GM23248 (cell line): ENCODE data around the gene HAGHL. TPM values are rescaled to one million over a fixed set of nuclear protein-coding genes. Genes with fewer than 3 reads are reported as not detected.

Source experiments
- DNase-seq: peaks from one replicate; pipeline ENCODE4 v3.0.0-alpha.2; 2015
- H2AFZ ChIP-seq: fragments of 200-600 bp; sonication (generic); 2 replicates; pipeline ENCODE4 v1.6.1; 2016; ENCODE audit warnings: antibody characterized with exemption
- H3F3A ChIP-seq: fragments of 200-600 bp; sonication (generic); 2 replicates; pipeline ENCODE4 v1.6.1; 2016; ENCODE audit warnings: mild to moderate bottlenecking, antibody characterized with exemption, mixed run types; ENCODE audit not compliant: insufficient read depth
- H3K27ac ChIP-seq: fragments of 200-600 bp; sonication (generic); 2 replicates; pipeline ENCODE4 v1.5.1; 2016; ENCODE audit warnings: mild to moderate bottlenecking
- H3K27me3 ChIP-seq: fragments of 200-600 bp; sonication (generic); replicated peaks from 2 replicates; pipeline ENCODE4 v1.6.1; 2016; ENCODE audit warnings: mild to moderate bottlenecking; ENCODE audit not compliant: insufficient read depth
- H3K36me3 ChIP-seq: fragments of 200-600 bp; sonication (generic); 2 replicates; pipeline ENCODE4 v1.6.1; 2016; ENCODE audit warnings: low read depth, mild to moderate bottlenecking
- H3K4me1 ChIP-seq: fragments of 200-600 bp; sonication (generic); 2 replicates; pipeline ENCODE4 v1.6.1; 2016; ENCODE audit warnings: mild to moderate bottlenecking; ENCODE audit not compliant: insufficient read depth
- H3K4me2 ChIP-seq: fragments of 200-600 bp; sonication (generic); one replicate; pipeline ENCODE4 v1.6.1; 2016; ENCODE audit warnings: mild to moderate bottlenecking; ENCODE audit not compliant: unreplicated experiment
- H3K4me3 ChIP-seq: fragments of 200-600 bp; sonication (generic); 2 replicates; pipeline ENCODE4 v1.5.1; 2016; ENCODE audit warnings: mild to moderate bottlenecking
- H3K79me2 ChIP-seq: fragments of 200-600 bp; sonication (generic); 2 replicates; pipeline ENCODE4 v1.6.1; 2016; ENCODE audit warnings: mild to moderate bottlenecking; ENCODE audit not compliant: insufficient read depth
- H3K9ac ChIP-seq: fragments of 200-600 bp; sonication (generic); 2 replicates; pipeline ENCODE4 v1.6.1; 2016; ENCODE audit warnings: mild to moderate bottlenecking
- H3K9me2 ChIP-seq: fragments of 200-600 bp; sonication (generic); 2 replicates; pipeline ENCODE4 v1.6.1; 2016; ENCODE audit warnings: mixed run types, mild to moderate bottlenecking, moderate library complexity; ENCODE audit not compliant: insufficient read depth
- H3K9me3 ChIP-seq: fragments of 200-600 bp; sonication (generic); one replicate; pipeline ENCODE4 v1.6.1; 2017; ENCODE audit warnings: low read depth
- H4K20me1 ChIP-seq: fragments of 200-600 bp; sonication (generic); 2 replicates; pipeline ENCODE4 v1.6.0; 2016; ENCODE audit not compliant: insufficient read depth
- EZH2 ChIP-seq: fragments of 200-600 bp; sonication (generic); IDR thresholded peaks from 2 replicates; pipeline ENCODE4 v1.6.1; 2018; ENCODE audit warnings: antibody characterized with exemption, mild to moderate bottlenecking; ENCODE audit not compliant: insufficient read depth, poor library complexity, severe bottlenecking
- EZH2phosphoT487 ChIP-seq: fragments of 200-600 bp; sonication (generic); IDR thresholded peaks from 2 replicates; pipeline ENCODE4 v1.6.1; 2018; ENCODE audit warnings: antibody characterized with exemption, moderate library complexity, mild to moderate bottlenecking, low read depth; ENCODE audit not compliant: insufficient read depth
- WGBS, 2 experiments: methylation state at CpG; one replicate each; pipeline ENCODE4 v1.1.6; 2015 to 2017; ENCODE audit warnings: low lambda C conversion rate in 2 of 2, low coverage in 1 of 2; ENCODE audit errors: missing lambda C conversion rate in 2 of 2; 5-methylcytosine and 5-hydroxymethylcytosine counted together
- in situ Hi-C: fragments of 300-500 bp; cut with MboI; formaldehyde crosslinking; loops from 2 replicates; pipeline ENCODE4 v1.15.0; 2020
- polyA plus RNA-seq: library from polyadenylated mRNA; unstranded; fragments of >200 nt; fragmentation: Nextera tagmentation; extraction: Ambion mirVana; gene quantifications from 2 replicates; pipeline ENCODE4 v1.2.1, GENCODE V29; 2016
- total RNA-seq: library from RNA; depleted of rRNA; stranded (reverse); fragments of >200 nt; shearing (Covaris generic); gene quantifications from 2 replicates; pipeline ENCODE4 v1.2.3, GENCODE V29; 2014

The HAGHL gene
- total and polyA plus RNA-seq, 2 experiments from 2014 or later, result 7.8 to 64.8 TPM

GRCh38 chr16:769184-769784, 42.4 kb downstream of the HAGHL start:
- no peaks in the 10 kb centered on the region for H3K79me2 ChIP-seq
- no peak for DNase-seq
- no peaks in the 10 kb centered on the region for H3K27me3 ChIP-seq
- TF ChIP-seq EZH2 (no peak), EZH2phosphoT487 (no peak)
- no peak overlapping the region for H3K4me2 ChIP-seq
- no peak overlapping the region for H3K9ac ChIP-seq
- H2AFZ ChIP-seq, result no peak overlapping the region
- H3K9me3 ChIP-seq, result no peaks in the 10 kb centered on the region
- in situ Hi-C loops, result no loop called here
- no peaks in the 10 kb centered on the region for H3K4me1 ChIP-seq
- no peaks in the 10 kb centered on the region for H3K36me3 ChIP-seq
- no peak overlapping the region for H3K27ac ChIP-seq
- 70 to 82% methylated on average over 18 to 20 of the region's 20 CpGs for WGBS, 2 experiments
- H4K20me1 ChIP-seq, result no peaks in the 10 kb centered on the region
- no peak overlapping the region for H3K4me3 ChIP-seq
- no peaks in the 10 kb centered on the region for H3F3A ChIP-seq
- no peaks in the 10 kb centered on the region for H3K9me2 ChIP-seq

DNA sequence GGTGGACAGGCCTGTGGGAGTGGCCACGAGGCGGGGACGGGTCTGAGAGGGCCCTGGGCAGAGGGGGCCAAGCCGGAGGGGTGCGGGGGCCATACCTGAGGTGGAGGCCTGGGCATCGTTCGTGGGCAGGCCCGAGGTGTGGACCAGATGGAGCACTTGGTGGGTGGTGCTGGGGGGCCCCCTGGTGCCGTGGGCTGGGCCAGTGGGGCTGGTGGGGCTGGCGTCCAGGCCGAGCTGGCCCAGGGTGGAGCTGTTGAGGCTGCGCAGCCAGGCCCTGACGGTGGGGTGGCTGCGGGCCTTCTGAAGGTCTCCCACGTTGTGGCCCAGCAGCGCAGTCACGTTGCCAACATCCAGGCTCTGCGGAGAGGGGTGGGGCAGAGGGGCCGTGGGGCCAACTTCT, 43.0 kb downstream of the HAGHL start:
- H3K9ac ChIP-seq, result no peak overlapping the region
- no peak overlapping the region for H3K4me3 ChIP-seq
- in situ Hi-C loops, result no loop called here
- 71 to 73% methylated on average over 10 to 19 of the region's 19 CpGs for WGBS, 2 experiments
- H3K9me2 ChIP-seq, result no peaks in the 10 kb centered on the region
- no peaks in the 10 kb centered on the region for H3K9me3 ChIP-seq
- no peaks in the 10 kb centered on the region for H3K79me2 ChIP-seq
- H4K20me1 ChIP-seq, result no peaks in the 10 kb centered on the region
- TF ChIP-seq EZH2phosphoT487 (no peak), EZH2 (no peak)
- no peak overlapping the region for H2AFZ ChIP-seq
- H3K36me3 ChIP-seq, result no peaks in the 10 kb centered on the region
- DNase-seq, result no peak
- no peak overlapping the region for H3K4me2 ChIP-seq
- no peaks in the 10 kb centered on the region for H3K27me3 ChIP-seq
- H3K27ac ChIP-seq, result no peak overlapping the region
- no peaks in the 10 kb centered on the region for H3F3A ChIP-seq
- no peaks in the 10 kb centered on the region for H3K4me1 ChIP-seq

DNA sequence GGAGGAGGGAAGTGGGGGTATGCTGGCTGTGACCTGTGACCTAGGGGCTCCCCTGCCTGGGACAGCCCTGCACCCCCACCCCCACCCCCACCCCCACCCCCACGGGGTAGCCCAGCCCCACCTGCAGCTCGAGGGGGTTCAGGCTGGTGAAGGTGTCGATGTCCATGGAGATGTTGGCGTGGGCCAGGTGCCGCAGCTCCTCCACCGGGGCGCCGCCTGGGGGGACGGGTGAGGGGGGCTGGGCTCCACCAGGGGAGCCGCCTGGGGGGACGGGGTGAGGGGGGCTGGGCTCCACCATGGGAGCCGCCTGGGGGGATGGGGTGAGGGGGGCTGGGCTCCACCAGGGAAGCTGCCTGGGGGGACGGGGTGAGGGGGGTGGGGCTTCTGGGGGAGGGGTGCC, 43.5 kb downstream of the HAGHL start:
- 63% methylated on average over 13 of the region's 13 CpGs; no CpG with 5 or more reads in 1 of the 2 experiments for WGBS, 2 experiments
- in situ Hi-C loops, result no loop called here

DNA sequence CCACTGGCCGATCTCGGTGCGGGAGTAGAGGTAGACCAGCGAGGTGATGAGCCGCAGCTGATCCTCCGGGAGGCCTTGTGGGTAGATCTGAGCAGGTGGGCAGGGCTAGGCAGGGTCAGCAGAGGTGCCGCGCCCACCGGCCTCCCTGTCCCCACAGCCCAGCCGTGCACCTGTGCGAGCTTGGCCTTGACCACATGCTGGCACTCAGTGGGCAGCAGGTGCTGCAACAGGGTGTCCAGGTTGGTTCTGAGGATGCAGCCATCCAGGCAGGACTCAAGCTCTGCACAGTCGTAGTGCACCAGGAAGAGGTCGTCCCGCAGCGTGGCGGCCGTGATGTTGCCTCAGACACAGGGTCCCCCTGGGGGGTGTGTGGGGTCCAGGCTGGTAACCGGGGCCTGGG, 46.1 kb downstream of the HAGHL start:
- 85 to 92% methylated on average over 16 to 18 of the region's 18 CpGs for WGBS, 2 experiments
- no peaks in the 10 kb centered on the region for H4K20me1 ChIP-seq
- no peak overlapping the region for H2AFZ ChIP-seq
- H3K27me3 ChIP-seq, result no peaks in the 10 kb centered on the region
- TF ChIP-seq EZH2 (no peak), EZH2phosphoT487 (no peak)
- H3F3A ChIP-seq, result no peaks in the 10 kb centered on the region
- no peaks in the 10 kb centered on the region for H3K36me3 ChIP-seq
- no peaks in the 10 kb centered on the region for H3K9me3 ChIP-seq
- H3K9ac ChIP-seq, result no peak overlapping the region
- H3K9me2 ChIP-seq, result no peaks in the 10 kb centered on the region
- H3K4me2 ChIP-seq, result no peak overlapping the region
- no peak overlapping the region for H3K27ac ChIP-seq
- no peak for DNase-seq
- in situ Hi-C loops, result no loop called here
- H3K79me2 ChIP-seq, result no peaks in the 10 kb centered on the region
- H3K4me1 ChIP-seq, result no peaks in the 10 kb centered on the region; the same call in 1 of the 2 replicates
- H3K4me3 ChIP-seq, result no peak overlapping the region

More for the DNA sequence above, 43.5 kb downstream of the HAGHL start:
- Histone ChIP-seq H3K4me1 (no peaks in the 10 kb centered on the region), H3K27ac (no peak overlapping the region), H3K9ac (no peak overlapping the region), H3K4me3 (no peak overlapping the region), H3K27me3 (no peaks in the 10 kb centered on the region), H3K36me3 (no peaks in the 10 kb centered on the region), H3K79me2 (no peaks in the 10 kb centered on the region), H3F3A (no peaks in the 10 kb centered on the region), H4K20me1 (no peaks in the 10 kb centered on the region), H3K9me2 (no peaks in the 10 kb centered on the region), H3K4me2 (no peak overlapping the region), H3K9me3 (no peaks in the 10 kb centered on the region), H2AFZ (no peak overlapping the region)
- TF ChIP-seq EZH2phosphoT487 (no peak), EZH2 (no peak)
- DNase-seq, result no peak
